ENCODE measurements around the gene LRP1B.

DNA sequence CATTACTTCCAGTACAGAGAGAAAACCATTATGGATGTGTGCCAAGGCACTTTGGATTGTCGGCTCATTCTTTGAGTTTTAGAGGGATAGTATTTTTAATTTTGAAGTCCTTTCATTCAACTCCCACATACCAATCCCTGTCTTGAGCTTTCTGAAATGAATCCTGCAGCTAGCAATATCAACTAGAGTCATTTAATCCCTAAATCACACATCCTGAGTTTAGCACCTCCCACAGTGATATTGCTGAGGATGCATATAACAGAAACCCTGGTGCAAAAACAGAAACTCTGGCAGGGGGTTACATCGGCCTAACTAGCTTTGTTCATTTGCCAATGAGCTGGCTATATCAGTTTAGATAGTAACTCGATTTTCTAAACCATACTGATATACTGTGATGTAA is 427.3 kb downstream of the LRP1B start:
- TF ChIP-seq, protein P1, sequence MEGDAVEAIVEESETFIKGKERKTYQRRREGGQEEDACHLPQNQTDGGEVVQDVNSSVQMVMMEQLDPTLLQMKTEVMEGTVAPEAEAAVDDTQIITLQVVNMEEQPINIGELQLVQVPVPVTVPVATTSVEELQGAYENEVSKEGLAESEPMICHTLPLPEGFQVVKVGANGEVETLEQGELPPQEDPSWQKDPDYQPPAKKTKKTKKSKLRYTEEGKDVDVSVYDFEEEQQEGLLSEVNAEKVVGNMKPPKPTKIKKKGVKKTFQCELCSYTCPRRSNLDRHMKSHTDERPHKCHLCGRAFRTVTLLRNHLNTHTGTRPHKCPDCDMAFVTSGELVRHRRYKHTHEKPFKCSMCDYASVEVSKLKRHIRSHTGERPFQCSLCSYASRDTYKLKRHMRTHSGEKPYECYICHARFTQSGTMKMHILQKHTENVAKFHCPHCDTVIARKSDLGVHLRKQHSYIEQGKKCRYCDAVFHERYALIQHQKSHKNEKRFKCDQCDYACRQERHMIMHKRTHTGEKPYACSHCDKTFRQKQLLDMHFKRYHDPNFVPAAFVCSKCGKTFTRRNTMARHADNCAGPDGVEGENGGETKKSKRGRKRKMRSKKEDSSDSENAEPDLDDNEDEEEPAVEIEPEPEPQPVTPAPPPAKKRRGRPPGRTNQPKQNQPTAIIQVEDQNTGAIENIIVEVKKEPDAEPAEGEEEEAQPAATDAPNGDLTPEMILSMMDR (IDR thresholded peaks at IDR 0.05; ENCODE audit: low read depth, low read length, poor library complexity, severe bottlenecking) = no peak
- no peak for TF ChIP-seq EZH2phosphoT487 (IDR thresholded peaks at IDR 0.05; ENCODE audit: borderline replicate concordance, low read length)
